ENCODE measurements around the gene CIAO3.

The CIAO3 gene

DNA sequence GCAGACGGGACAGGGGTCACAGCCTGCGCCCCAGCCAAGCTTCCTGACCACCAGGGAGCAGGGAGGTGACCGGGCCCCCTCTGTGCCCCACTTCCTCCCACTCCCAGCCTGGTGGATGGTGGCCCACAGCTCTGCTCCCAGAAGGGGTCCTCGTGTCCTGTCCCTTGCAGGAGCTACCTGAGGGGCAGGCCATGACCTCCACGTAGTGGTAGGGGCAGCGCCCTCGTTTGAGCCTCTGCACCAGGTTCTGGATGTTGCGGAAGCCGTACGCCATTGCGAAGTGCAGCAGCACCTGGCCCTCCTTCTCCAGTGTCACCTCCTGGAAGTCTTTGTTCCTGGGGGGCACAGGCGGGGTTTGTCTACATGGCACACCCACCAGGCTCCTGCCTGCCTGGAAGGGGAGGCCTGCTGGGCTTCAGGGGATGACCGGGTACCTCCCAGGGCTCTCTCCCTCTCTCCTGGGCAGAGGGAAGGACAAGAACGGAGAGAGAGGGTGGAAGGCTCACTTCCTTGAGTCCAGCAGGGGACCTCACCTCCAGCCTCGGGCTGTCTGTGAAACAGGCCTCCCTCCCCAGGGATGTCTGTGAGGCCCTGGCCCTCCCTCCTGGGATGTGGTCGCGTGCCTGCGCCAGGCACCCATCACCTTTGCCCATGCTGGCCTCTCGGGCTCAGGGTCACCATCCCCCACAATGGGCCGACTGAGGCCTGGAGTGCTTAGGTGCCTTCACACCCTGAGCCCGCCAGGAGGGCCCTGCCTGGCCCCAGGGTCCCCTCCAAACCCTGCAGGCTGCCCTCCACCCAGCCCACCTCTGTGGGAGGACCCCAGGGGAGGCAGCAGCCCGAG is 9.9 kb downstream of the CIAO3 start:
- TF ChIP-seq, protein P1, sequence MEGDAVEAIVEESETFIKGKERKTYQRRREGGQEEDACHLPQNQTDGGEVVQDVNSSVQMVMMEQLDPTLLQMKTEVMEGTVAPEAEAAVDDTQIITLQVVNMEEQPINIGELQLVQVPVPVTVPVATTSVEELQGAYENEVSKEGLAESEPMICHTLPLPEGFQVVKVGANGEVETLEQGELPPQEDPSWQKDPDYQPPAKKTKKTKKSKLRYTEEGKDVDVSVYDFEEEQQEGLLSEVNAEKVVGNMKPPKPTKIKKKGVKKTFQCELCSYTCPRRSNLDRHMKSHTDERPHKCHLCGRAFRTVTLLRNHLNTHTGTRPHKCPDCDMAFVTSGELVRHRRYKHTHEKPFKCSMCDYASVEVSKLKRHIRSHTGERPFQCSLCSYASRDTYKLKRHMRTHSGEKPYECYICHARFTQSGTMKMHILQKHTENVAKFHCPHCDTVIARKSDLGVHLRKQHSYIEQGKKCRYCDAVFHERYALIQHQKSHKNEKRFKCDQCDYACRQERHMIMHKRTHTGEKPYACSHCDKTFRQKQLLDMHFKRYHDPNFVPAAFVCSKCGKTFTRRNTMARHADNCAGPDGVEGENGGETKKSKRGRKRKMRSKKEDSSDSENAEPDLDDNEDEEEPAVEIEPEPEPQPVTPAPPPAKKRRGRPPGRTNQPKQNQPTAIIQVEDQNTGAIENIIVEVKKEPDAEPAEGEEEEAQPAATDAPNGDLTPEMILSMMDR (IDR thresholded peaks at IDR 0.05; ENCODE audit: extremely low read depth, insufficient read depth, missing control alignments) = no peak
- DNase-seq (ENCODE audit: low spot score) = no peak
- in situ Hi-C loops (cut with MboI; ENCODE audit: low pct_unique_long_range_greater_than_20kb, low sequenced_read_pairs, unreplicated experiment) = no loop called here

DNA sequence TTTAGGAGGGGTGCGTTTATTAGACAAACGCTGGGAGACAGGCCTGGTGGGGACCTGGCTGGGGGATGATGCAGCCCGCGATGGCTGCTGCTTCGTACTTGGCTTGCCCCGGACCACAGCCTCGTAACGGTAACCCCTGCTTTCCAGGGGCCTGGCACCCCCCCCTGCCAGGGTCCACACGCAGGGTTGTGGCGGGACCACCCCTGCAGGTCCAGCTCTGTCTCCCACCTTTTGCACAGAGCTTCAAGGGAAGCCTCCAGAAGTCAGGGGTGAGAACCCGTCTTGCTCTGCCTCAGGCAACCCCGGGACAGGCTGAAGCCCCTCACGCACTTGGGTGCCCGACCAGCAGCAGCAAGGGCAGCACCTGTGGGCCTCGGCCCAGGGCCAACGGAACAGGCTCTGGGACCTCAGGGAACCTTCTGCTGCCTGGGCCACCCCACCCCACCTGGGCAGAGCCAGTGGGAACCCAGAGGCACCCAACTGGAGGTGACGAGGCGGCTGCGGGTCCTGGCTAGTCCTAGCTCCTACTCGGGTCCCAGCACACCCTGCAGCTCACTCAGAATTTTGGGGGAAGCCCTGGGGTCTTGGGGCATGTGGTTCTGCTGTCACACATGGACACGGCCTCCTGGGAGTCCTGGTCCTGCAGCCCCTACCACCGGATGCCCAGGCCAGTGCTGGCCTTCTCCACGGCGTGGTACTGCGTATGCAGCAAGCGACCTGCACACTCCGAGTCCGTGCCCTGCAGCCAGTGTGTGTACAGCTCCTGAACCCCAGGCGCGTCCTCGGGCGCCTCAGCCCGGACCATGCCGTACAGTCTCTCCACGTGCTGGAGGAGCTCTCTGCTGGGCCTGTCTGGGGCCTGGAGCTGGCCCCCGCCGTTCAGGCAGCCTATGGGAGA is 10.8 kb downstream of the CIAO3 start:
- TF ChIP-seq, protein P1 (IDR thresholded peaks at IDR 0.05; ENCODE audit: extremely low read depth, insufficient read depth, missing control alignments) = no peak
- DNase-seq (ENCODE audit: low spot score) = no peak
- in situ Hi-C loops (cut with MboI; ENCODE audit: low pct_unique_long_range_greater_than_20kb, low sequenced_read_pairs, unreplicated experiment) = no loop called here

DNA sequence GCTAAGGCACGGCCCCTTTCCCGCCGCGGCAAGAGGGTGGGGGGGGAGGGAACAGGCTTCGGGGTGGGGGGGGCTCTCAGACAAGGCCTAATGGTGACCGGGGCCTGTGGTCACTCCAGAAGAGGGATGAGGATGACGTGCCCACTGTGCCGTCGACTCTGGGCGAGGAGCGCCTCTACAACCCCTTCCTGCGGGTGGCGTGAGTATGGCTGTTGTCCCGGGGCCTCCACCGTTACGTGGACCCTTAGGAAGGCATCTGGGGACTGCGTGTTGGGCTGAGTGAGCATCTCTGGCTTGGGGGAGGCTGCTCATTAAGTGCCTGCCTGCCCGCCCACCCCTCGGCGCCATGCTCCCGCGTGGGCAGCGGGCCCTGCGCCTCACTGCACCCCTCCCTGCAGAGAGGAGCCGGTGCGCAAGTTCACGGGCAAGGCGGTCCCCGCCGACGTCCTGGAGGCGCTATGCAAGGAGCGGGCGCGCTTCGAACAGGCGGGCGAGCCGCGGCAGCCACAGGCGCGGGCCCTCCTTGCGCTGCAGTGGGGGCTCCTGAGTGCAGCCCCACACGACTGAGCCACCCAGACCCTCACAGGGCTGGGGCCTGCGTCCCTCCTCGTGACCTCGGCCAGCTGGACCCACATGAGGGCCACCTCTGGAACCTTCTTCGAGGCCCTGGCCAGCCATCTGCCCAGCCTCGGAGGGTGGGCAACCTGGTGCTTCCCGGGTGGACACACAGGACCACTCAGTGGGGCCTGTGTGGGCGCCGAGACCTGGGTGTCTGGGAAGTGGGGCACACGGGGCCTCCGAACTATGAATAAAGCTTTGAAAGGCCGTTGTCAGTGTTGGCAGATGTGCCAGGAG is 11.7 kb downstream of the CIAO3 start:
- DNase-seq (ENCODE audit: low spot score) = no peak
- in situ Hi-C loops (cut with MboI; ENCODE audit: low pct_unique_long_range_greater_than_20kb, low sequenced_read_pairs, unreplicated experiment) = no loop called here
- TF ChIP-seq, protein P1 (IDR thresholded peaks at IDR 0.05; ENCODE audit: extremely low read depth, insufficient read depth, missing control alignments) = no peak

DNA sequence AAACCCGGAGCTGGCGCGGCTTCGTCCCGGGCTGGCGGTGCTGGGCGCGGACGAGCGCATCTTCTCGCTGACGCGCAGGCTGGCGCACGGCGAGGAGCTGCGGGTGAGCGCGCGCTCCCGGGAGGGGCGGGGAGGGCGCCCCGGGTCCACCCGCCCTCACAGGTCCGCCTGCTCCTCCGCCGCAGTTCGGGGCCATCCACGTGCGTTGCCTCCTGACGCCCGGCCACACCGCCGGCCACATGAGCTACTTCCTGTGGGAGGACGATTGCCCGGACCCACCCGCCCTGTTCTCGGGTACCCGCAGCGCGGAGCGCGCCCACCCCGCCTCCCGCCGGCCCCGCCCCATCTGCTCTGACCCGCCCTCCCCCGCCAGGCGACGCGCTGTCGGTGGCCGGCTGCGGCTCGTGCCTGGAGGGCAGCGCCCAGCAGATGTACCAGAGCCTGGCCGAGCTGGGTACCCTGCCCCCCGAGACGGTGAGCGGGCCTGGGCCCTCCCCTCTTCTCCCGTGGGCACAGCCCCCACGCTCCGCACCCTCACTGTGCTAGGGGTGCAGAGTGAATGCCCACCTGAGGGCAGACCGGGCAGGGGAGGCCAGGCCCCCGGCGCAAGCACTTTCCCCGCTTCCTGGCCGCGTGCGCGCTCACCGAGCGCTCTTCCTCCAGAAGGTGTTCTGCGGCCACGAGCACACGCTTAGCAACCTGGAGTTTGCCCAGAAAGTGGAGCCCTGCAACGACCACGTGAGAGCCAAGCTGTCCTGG is 12.5 kb downstream of the CIAO3 start:
- DNase-seq (ENCODE audit: low spot score) = peak; percentile 89
- in situ Hi-C loops (cut with MboI; ENCODE audit: low pct_unique_long_range_greater_than_20kb, low sequenced_read_pairs, unreplicated experiment) = no loop called here
- TF ChIP-seq, protein P1 (IDR thresholded peaks at IDR 0.05; ENCODE audit: extremely low read depth, insufficient read depth, missing control alignments) = no peak

DNA sequence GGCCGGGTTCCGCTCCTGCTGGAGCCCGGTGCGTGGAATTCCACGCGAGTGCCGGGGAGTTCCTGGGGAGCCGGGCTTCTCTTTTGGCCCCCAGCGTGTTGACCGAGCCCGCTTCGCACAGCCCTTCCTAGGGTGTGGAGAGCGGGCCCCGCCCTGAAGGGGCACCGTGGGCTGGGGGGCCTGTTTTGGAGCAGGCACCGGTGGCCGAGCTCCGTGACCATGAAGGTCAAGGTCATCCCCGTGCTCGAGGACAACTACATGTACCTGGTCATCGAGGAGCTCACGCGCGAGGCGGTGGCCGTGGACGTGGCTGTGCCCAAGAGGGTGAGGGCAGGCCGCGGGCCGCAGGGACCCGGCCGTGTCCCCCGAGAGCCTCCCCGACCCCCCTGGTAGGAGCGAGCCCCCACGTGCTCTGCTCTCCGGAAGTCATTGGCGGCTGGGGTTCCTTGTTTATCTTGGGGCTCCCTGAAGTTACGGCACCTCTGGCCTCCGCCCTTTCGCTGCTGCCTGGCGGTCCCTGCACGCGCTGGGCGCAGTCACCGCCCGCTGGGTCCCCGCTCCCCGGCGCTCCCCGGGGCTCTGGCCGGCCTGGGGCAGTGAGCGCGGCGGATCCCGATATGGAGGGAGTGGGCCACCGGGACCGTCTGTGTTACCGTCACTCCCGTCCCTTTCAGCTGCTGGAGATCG is 13.4 kb downstream of the CIAO3 start:
- TF ChIP-seq, protein P1 (IDR thresholded peaks at IDR 0.05; ENCODE audit: extremely low read depth, insufficient read depth, missing control alignments) = no peak
- in situ Hi-C loops (cut with MboI; ENCODE audit: low pct_unique_long_range_greater_than_20kb, low sequenced_read_pairs, unreplicated experiment) = no loop called here
- peak; percentile 73 for DNase-seq (ENCODE audit: low spot score)

Data from GM13977 (cell line).